ENCODE results near the gene HTT.

Gene HTT

DNA sequence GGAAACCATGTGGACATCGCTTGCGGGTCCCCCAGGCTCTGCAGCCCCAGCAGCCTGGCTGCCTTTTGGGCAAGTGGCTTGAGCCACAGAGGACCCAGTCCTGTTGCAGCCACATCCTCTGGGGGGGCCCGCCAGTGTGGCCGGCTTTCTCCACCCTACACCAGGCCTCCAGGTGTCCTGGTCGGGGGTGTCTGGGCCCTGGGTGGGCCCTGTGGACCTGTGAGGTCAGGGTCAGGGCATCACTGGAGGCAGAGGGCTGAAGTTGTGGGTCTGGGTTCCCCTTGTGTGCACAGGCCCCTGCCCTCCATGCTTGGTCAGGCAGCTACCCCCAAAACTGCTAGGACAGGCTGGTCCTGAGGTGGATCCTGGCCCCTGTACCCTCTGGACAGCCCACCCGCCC lies 171.2 kb downstream of the HTT start:
- H4K20me1 ChIP-seq (ENCODE audit: insufficient read depth, low read length) = no peaks in the 10 kb centered on the region
- no peaks in the 10 kb centered on the region for H3K36me3 ChIP-seq (replicated peaks; ENCODE audit: insufficient read depth, low read length)
- no peak overlapping the region for H3K27ac ChIP-seq (ENCODE audit: low read length)
- H3K9me2 ChIP-seq (replicated peaks; ENCODE audit: insufficient read depth, low read length) = no peaks in the 10 kb centered on the region
- H3K27me3 ChIP-seq (replicated peaks; ENCODE audit: insufficient read depth, low read length) = no peaks in the 10 kb centered on the region
- no peaks in the 10 kb centered on the region for H3K4me1 ChIP-seq (ENCODE audit: low read length)
- H3K9ac ChIP-seq (ENCODE audit: low read length) = no peak overlapping the region
- H2AFZ ChIP-seq (ENCODE audit: low read length) = no peak overlapping the region
- H3K4me2 ChIP-seq (ENCODE audit: low read depth, low read length) = no peak overlapping the region
- no peaks in the 10 kb centered on the region for H3F3A ChIP-seq (ENCODE audit: insufficient read depth, low read length)
- H3K4me3 ChIP-seq (ENCODE audit: low read length) = no peak overlapping the region
- no peak for DNase-seq
- H3K79me2 ChIP-seq (ENCODE audit: low read length) = no peaks in the 10 kb centered on the region
- no peaks in the 10 kb centered on the region for H3K9me3 ChIP-seq (replicated peaks; ENCODE audit: insufficient read depth, low read length)
- no peak for TF ChIP-seq CTCF (IDR thresholded peaks at IDR 0.05; ENCODE audit: low read length)
- TF ChIP-seq EZH2phosphoT487 (IDR thresholded peaks at IDR 0.05; ENCODE audit: low read length) = no peak
- no peak for TF ChIP-seq EZH2 (optimal IDR thresholded peaks at IDR 0.05; ENCODE audit: low read depth, low read length)

DNA sequence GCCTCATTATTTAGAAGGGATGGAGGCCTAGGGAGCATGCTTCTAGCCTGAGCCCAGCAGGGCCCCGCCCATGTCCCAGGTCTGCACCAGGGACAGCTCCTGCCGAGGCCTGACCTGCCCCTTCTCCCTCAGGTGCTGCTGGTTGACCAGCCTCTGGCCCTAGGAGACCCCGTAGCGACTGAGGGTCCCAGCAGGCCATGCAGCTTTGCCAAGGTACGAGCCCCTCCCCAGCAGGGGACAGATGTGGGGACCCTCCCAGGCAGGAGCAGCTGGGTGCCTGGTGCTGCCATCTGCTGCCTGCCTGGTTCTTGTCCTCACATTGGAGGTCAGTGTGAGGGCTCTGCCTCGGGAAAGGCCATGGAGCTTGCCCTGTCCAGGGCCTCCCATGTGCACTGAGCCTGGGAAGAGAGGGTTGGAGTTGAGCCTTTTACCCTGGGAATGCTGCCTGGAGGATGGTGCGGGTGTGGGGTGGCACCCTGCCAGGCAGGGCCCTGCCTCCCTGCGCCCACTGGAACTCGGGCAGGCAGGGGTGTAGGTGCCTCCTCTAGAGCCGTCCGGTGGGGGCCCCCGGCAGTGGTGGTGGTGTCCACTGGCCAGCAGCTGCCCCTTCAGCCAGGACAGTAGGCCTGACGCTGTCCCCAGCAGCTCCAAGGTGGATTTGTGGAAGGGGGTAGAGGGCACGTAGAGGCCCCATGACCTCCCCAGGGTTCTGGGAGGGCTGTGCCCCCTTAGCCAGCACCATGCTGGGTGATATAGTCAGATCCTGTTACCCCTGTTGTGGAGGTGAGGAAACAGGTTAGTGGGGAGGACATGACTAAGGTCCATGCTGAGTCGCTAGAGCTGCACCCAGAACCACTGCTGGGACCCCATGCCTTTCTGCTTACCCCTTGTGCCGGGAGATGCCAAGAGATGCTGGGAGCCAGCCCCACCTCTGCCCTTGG lies 172.2 kb downstream of the HTT start:
- H3K27me3 ChIP-seq (replicated peaks; ENCODE audit: insufficient read depth, low read length) = no peaks in the 10 kb centered on the region
- no peaks in the 10 kb centered on the region for H3K9me3 ChIP-seq (replicated peaks; ENCODE audit: insufficient read depth, low read length)
- H3K4me2 ChIP-seq (ENCODE audit: low read depth, low read length) = no peak overlapping the region
- no peaks in the 10 kb centered on the region for H4K20me1 ChIP-seq (ENCODE audit: insufficient read depth, low read length)
- no peaks in the 10 kb centered on the region for H3F3A ChIP-seq (ENCODE audit: insufficient read depth, low read length)
- no peaks in the 10 kb centered on the region for H3K9me2 ChIP-seq (replicated peaks; ENCODE audit: insufficient read depth, low read length)
- no peaks in the 10 kb centered on the region for H3K4me1 ChIP-seq (ENCODE audit: low read length)
- H3K9ac ChIP-seq (ENCODE audit: low read length) = no peak overlapping the region
- no peak for DNase-seq
- no peaks in the 10 kb centered on the region for H3K79me2 ChIP-seq (ENCODE audit: low read length)
- H2AFZ ChIP-seq (ENCODE audit: low read length) = no peak overlapping the region
- no peak overlapping the region for H3K27ac ChIP-seq (ENCODE audit: low read length)
- no peak overlapping the region for H3K4me3 ChIP-seq (ENCODE audit: low read length)
- TF ChIP-seq CTCF (IDR thresholded peaks at IDR 0.05; ENCODE audit: low read length) = no peak
- TF ChIP-seq EZH2 (optimal IDR thresholded peaks at IDR 0.05; ENCODE audit: low read depth, low read length) = no peak
- TF ChIP-seq EZH2phosphoT487 (IDR thresholded peaks at IDR 0.05; ENCODE audit: low read length) = no peak
- no peaks in the 10 kb centered on the region for H3K36me3 ChIP-seq (replicated peaks; ENCODE audit: insufficient read depth, low read length)

DNA sequence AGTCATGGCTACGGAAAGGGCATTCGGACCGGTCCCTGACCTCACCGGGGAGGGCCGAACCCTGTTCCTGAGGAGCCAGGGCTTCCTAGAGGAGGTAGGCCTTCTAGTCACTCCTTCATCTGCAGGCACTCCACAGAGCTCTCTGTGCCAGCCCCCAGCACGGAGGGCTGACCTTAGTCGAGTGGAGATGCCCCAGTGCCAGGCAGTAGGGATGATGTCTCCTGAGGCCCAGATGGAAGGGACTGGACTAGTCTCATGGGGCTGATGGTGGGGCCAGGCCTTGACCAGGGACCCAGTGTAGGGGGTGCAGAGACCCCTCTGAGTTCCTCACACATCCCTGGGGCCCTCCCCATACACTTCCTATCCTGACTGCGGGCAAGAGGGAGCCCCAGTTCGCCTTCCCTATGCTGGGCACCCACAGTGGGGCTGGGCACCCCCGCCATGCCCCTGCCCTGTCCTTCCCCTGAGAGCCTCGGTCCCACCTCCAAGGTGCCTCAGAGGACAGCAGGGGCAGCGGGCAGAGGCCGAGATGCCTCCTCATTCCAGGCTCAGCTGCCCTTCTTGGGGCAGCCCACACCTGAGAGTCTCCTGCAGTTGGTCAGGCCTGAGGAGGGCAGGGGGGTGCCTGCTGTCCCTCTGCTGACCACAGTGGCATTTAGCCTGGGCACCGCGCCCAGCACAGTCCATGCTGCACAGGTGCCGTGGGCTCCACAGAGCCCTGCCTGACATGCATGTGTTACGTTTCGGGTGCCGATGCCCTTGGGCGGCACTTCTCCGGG lies 173.1 kb downstream of the HTT start:
- H3K9ac ChIP-seq (ENCODE audit: low read length) = no peak overlapping the region
- DNase-seq = no peak

More for the DNA sequence above, 173.1 kb downstream of the HTT start:
- Histone ChIP-seq H3K27me3 (replicated peaks; ENCODE audit: insufficient read depth, low read length) (no peaks in the 10 kb centered on the region), H3K4me2 (ENCODE audit: low read depth, low read length) (no peak overlapping the region), H2AFZ (ENCODE audit: low read length) (no peak overlapping the region), H3K4me3 (ENCODE audit: low read length) (no peak overlapping the region), H3K27ac (ENCODE audit: low read length) (no peak overlapping the region), H3K4me1 (ENCODE audit: low read length) (no peaks in the 10 kb centered on the region), H4K20me1 (ENCODE audit: insufficient read depth, low read length) (no peaks in the 10 kb centered on the region), H3K9me2 (replicated peaks; ENCODE audit: insufficient read depth, low read length) (no peaks in the 10 kb centered on the region), H3K9me3 (replicated peaks; ENCODE audit: insufficient read depth, low read length) (no peaks in the 10 kb centered on the region), H3F3A (ENCODE audit: insufficient read depth, low read length) (no peaks in the 10 kb centered on the region), H3K36me3 (replicated peaks; ENCODE audit: insufficient read depth, low read length) (no peaks in the 10 kb centered on the region), H3K79me2 (ENCODE audit: low read length) (no peaks in the 10 kb centered on the region)
- TF ChIP-seq EZH2phosphoT487 (IDR thresholded peaks at IDR 0.05; ENCODE audit: low read length) (no peak), EZH2 (optimal IDR thresholded peaks at IDR 0.05; ENCODE audit: low read depth, low read length) (no peak), CTCF (IDR thresholded peaks at IDR 0.05; ENCODE audit: low read length) (no peak)
